Right atrium auricular region (tissue), 2 donors: Measurements from ENCODE around the gene WSB1. TPM values are rescaled to one million over a fixed set of nuclear protein-coding genes. Genes with fewer than 3 reads are reported as not detected.
"Not testable (repeated sequence)": the region's sequence is repeated elsewhere in the genome, so short reads cannot be mapped to it uniquely, and the experiment has no call there.

Source experiments
- DNase-seq: peaks from one replicate; pipeline ENCODE4 v3.0.0-alpha.2; 2019; ENCODE audit warnings: low spot score
- H3K27ac ChIP-seq, 2 donors: fragments of 200-600 bp; sonication (generic); 1 replicate in 1 of 2; 2 replicates in 1 of 2; pipeline ENCODE4 v1.5.1; 2016 to 2019
- H3K27me3 ChIP-seq, 2 donors: fragments of 200-600 bp; sonication (generic); one replicate each; pipeline versions ENCODE4 v1.5.1 to v1.6.0; 2017 to 2019
- H3K36me3 ChIP-seq: fragments of 200-600 bp; sonication (generic); one replicate; pipeline ENCODE4 v1.5.1; 2016
- H3K4me1 ChIP-seq, 2 donors: fragments of 200-600 bp; sonication (generic); one replicate each; pipeline versions ENCODE4 v1.5.1 to v1.6.0; 2017 to 2019
- H3K4me3 ChIP-seq, 2 donors: fragments of 200-600 bp; sonication (generic); 1 replicate in 1 of 2; 2 replicates in 1 of 2; pipeline ENCODE4 v1.5.1; 2017 to 2019; ENCODE audit warnings: mild to moderate bottlenecking in 1 of 2, moderate library complexity in 1 of 2
- H3K9me3 ChIP-seq, 2 donors: fragments of 200-600 bp; sonication (generic); one replicate each; pipeline ENCODE4 v1.5.1; 2019
- CTCF ChIP-seq, 2 donors: fragments of 200-600 bp; sonication (generic); IDR thresholded peaks; one replicate each; pipeline ENCODE4 v1.5.1; 2019; ENCODE audit warnings: antibody characterized with exemption in 2 of 2
- total RNA-seq, 2 donors: library from RNA; depleted of rRNA; stranded (reverse); fragments of >200 nt; gene quantifications; one replicate each; pipeline ENCODE4 v1.1.0, GENCODE V29; 2016

WSB1 gene
- total RNA-seq, 2 donors from 2014 or later, result 38.0 to 44.7 TPM

GRCh38 chr17:27324771-27325339, 30.9 kb downstream of the WSB1 start:
- Histone ChIP-seq H3K4me3 (no peak overlapping the region), H3K27me3 (no peaks in the 10 kb centered on the region), H3K9me3 (no peaks in the 10 kb centered on the region), H3K27ac (no peak overlapping the region), H3K4me1 (peaks cover 0 to 34% of the 10 kb centered on the region in 2 donors), H3K36me3 (no peaks in the 10 kb centered on the region)
- no peak for DNase-seq
- no peak for TF ChIP-seq CTCF (IDR thresholded peaks at IDR 0.05)

- Histone ChIP-seq H3K9me3 (no peaks in the 10 kb centered on the region), H3K4me3 (no peak overlapping the region), H3K4me1 (peaks cover 0 to 26% of the 10 kb centered on the region in 2 donors), H3K27me3 (no peaks in the 10 kb centered on the region), H3K27ac (no peak overlapping the region), H3K36me3 (no peaks in the 10 kb centered on the region)
- DNase-seq, result no peak
- no peak for TF ChIP-seq CTCF (IDR thresholded peaks at IDR 0.05)
Measured at GRCh38 chr17:27326051-27326450, 32.1 kb downstream of the WSB1 start.

- no peak overlapping the region for H3K27ac ChIP-seq
- DNase-seq, result no peak
- H3K4me3 ChIP-seq, result no peak overlapping the region
- peaks cover 0 to 26% of the 10 kb centered on the region in 2 donors for H3K4me1 ChIP-seq
- H3K36me3 ChIP-seq, result no peaks in the 10 kb centered on the region
- no peaks in the 10 kb centered on the region for H3K9me3 ChIP-seq
- H3K27me3 ChIP-seq, result no peaks in the 10 kb centered on the region
- TF ChIP-seq CTCF (IDR thresholded peaks at IDR 0.05), result no peak
Measured at GRCh38 chr17:27326585-27326984, 32.7 kb downstream of the WSB1 start.

- Histone ChIP-seq H3K4me1 (peaks cover 0 to 34% of the 10 kb centered on the region in 2 donors), H3K4me3 (no peak overlapping the region), H3K27me3 (no peaks in the 10 kb centered on the region), H3K9me3 (no peaks in the 10 kb centered on the region), H3K36me3 (no peaks in the 10 kb centered on the region), H3K27ac (no peak overlapping the region)
- no peak for TF ChIP-seq CTCF (IDR thresholded peaks at IDR 0.05)
- no peak for DNase-seq
Measured at GRCh38 chr17:27327397-27327796, 33.5 kb downstream of the WSB1 start.

- Histone ChIP-seq H3K27ac (no peak overlapping the region), H3K36me3 (no peaks in the 10 kb centered on the region), H3K4me1 (peaks cover 0 to 35% of the 10 kb centered on the region in 2 donors), H3K27me3 (no peaks in the 10 kb centered on the region), H3K9me3 (no peaks in the 10 kb centered on the region), H3K4me3 (no peak overlapping the region)
- no peak for DNase-seq
- TF ChIP-seq CTCF (IDR thresholded peaks at IDR 0.05), result no peak
Measured at GRCh38 chr17:27327871-27328270, 34.0 kb downstream of the WSB1 start.

GRCh38 chr17:27328686-27329085, 34.8 kb downstream of the WSB1 start:
- not testable (repeated sequence) for H3K36me3 ChIP-seq, H3K27ac ChIP-seq, H3K27me3 ChIP-seq, H3K9me3 ChIP-seq, DNase-seq, H3K4me3 ChIP-seq
- H3K4me1 ChIP-seq, result peaks cover 0 to 34% of the 10 kb centered on the region in 2 donors
